Measurements from ENCODE around the gene LSAMP.

The LSAMP gene

GRCh38 chr3:115903843-115904242 is 541.4 kb downstream of the LSAMP start:
- H3K9me3 Mint-ChIP-seq: no peaks in the 10 kb centered on the region
- no peaks in the 10 kb centered on the region for H3K4me1 Mint-ChIP-seq
- ATAC-seq (no peak), DNase-seq (ENCODE audit: low spot score in 2 of 2) (no peak)
- no peaks in the 10 kb centered on the region for H3K36me3 Mint-ChIP-seq
- H3K4me3 Mint-ChIP-seq: no peak overlapping the region
- no peak overlapping the region for H3K27ac Mint-ChIP-seq

GRCh38 chr3:115901008-115901407 is 544.3 kb downstream of the LSAMP start:
- no peak for ATAC-seq
- Mint-ChIP-seq H3K4me1 (no peaks in the 10 kb centered on the region), H3K27ac (no peak overlapping the region)

GRCh38 chr3:115899535-115899934 is 545.8 kb downstream of the LSAMP start:
- Mint-ChIP-seq H3K9me3 (no peaks in the 10 kb centered on the region), H3K36me3 (no peaks in the 10 kb centered on the region), H3K4me3 (no peak overlapping the region), H3K27ac (no peak overlapping the region), H3K4me1 (no peaks in the 10 kb centered on the region)
- no peak for DNase-seq (ENCODE audit: low spot score in 2 of 2)
- ATAC-seq: no peak

More at GRCh38 chr3:115901008-115901407, 544.3 kb downstream of the LSAMP start:
- no peaks in the 10 kb centered on the region for H3K36me3 Mint-ChIP-seq
- no peak overlapping the region for H3K4me3 Mint-ChIP-seq
- DNase-seq (ENCODE audit: low spot score in 2 of 2): no peak
- no peaks in the 10 kb centered on the region for H3K9me3 Mint-ChIP-seq

GRCh38 chr3:115898656-115899410 is 546.5 kb downstream of the LSAMP start:
- Mint-ChIP-seq H3K9me3 (no peaks in the 10 kb centered on the region), H3K4me1 (no peaks in the 10 kb centered on the region), H3K4me3 (no peak overlapping the region), H3K36me3 (no peaks in the 10 kb centered on the region), H3K27ac (no peak overlapping the region)
- ATAC-seq: no peak
- DNase-seq (ENCODE audit: low spot score in 2 of 2): no peak

- no peaks in the 10 kb centered on the region for H3K4me1 Mint-ChIP-seq
Observed at GRCh38 chr3:115891006-115891636, 554.2 kb downstream of the LSAMP start.

GRCh38 chr3:115890579-115890978 is 554.7 kb downstream of the LSAMP start:
- Mint-ChIP-seq H3K4me1 (no peaks in the 10 kb centered on the region), H3K4me3 (no peak overlapping the region), H3K9me3 (peaks cover 2% of the 10 kb centered on the region), H3K36me3 (no peaks in the 10 kb centered on the region), H3K27ac (no peak overlapping the region)
- no peak for DNase-seq (ENCODE audit: low spot score in 2 of 2)
- ATAC-seq: no peak

More at GRCh38 chr3:115891006-115891636, 554.2 kb downstream of the LSAMP start:
- no peak for DNase-seq (ENCODE audit: low spot score in 2 of 2)
- no peak overlapping the region for H3K27ac Mint-ChIP-seq
- peaks cover 2% of the 10 kb centered on the region for H3K9me3 Mint-ChIP-seq
- no peak overlapping the region for H3K4me3 Mint-ChIP-seq
- H3K36me3 Mint-ChIP-seq: no peaks in the 10 kb centered on the region
- no peak for ATAC-seq

GRCh38 chr3:115885621-115886020 is 559.7 kb downstream of the LSAMP start:
- Mint-ChIP-seq H3K4me3 (no peak overlapping the region), H3K9me3 (no peaks in the 10 kb centered on the region), H3K27ac (no peak overlapping the region), H3K36me3 (no peaks in the 10 kb centered on the region), H3K4me1 (no peaks in the 10 kb centered on the region)
- ATAC-seq (no peak), DNase-seq (ENCODE audit: low spot score in 2 of 2) (no peak)

GRCh38 chr3:115877615-115877899 is 567.7 kb downstream of the LSAMP start:
- H3K27ac Mint-ChIP-seq: no peak overlapping the region
- ATAC-seq: no peak
- no peaks in the 10 kb centered on the region for H3K9me3 Mint-ChIP-seq
- no peak overlapping the region for H3K4me3 Mint-ChIP-seq
- no peaks in the 10 kb centered on the region for H3K4me1 Mint-ChIP-seq
- no peaks in the 10 kb centered on the region for H3K36me3 Mint-ChIP-seq
- no peak for DNase-seq (ENCODE audit: low spot score in 2 of 2)

GRCh38 chr3:115876876-115877614 is 568.2 kb downstream of the LSAMP start:
- no peaks in the 10 kb centered on the region for H3K36me3 Mint-ChIP-seq
- no peak for DNase-seq (ENCODE audit: low spot score in 2 of 2)
- H3K4me3 Mint-ChIP-seq: no peak overlapping the region
- no peak overlapping the region for H3K27ac Mint-ChIP-seq
- no peak for ATAC-seq
- no peaks in the 10 kb centered on the region for H3K4me1 Mint-ChIP-seq
- no peaks in the 10 kb centered on the region for H3K9me3 Mint-ChIP-seq

- H3K36me3 Mint-ChIP-seq: no peaks in the 10 kb centered on the region
- H3K4me3 Mint-ChIP-seq: no peak overlapping the region
- no peak for ATAC-seq
- no peak for DNase-seq (ENCODE audit: low spot score in 2 of 2)
- no peaks in the 10 kb centered on the region for H3K9me3 Mint-ChIP-seq
- no peaks in the 10 kb centered on the region for H3K4me1 Mint-ChIP-seq
- H3K27ac Mint-ChIP-seq: no peak overlapping the region
Observed at GRCh38 chr3:115875460-115875859, 569.8 kb downstream of the LSAMP start.

- H3K4me3 Mint-ChIP-seq: no peak overlapping the region
- H3K36me3 Mint-ChIP-seq: no peaks in the 10 kb centered on the region
- ATAC-seq: no peak
- no peak for DNase-seq (ENCODE audit: low spot score in 2 of 2)
- no peaks in the 10 kb centered on the region for H3K9me3 Mint-ChIP-seq
- H3K27ac Mint-ChIP-seq: no peak overlapping the region
- no peaks in the 10 kb centered on the region for H3K4me1 Mint-ChIP-seq
Observed at GRCh38 chr3:115871735-115872134, 573.6 kb downstream of the LSAMP start.

GRCh38 chr3:115864911-115865310 is 580.4 kb downstream of the LSAMP start:
- Mint-ChIP-seq H3K4me3 (no peak overlapping the region), H3K4me1 (no peaks in the 10 kb centered on the region)
- DNase-seq (ENCODE audit: low spot score in 2 of 2): no peak

GRCh38 chr3:115862849-115863248 is 582.4 kb downstream of the LSAMP start:
- DNase-seq (ENCODE audit: low spot score in 2 of 2) (no peak), ATAC-seq (no peak)
- Mint-ChIP-seq H3K27ac (no peak overlapping the region), H3K4me3 (no peak overlapping the region), H3K9me3 (peaks cover 2% of the 10 kb centered on the region), H3K4me1 (no peaks in the 10 kb centered on the region), H3K36me3 (no peaks in the 10 kb centered on the region)

More at GRCh38 chr3:115864911-115865310, 580.4 kb downstream of the LSAMP start:
- H3K9me3 Mint-ChIP-seq: peaks cover 2% of the 10 kb centered on the region
- H3K36me3 Mint-ChIP-seq: no peaks in the 10 kb centered on the region
- H3K27ac Mint-ChIP-seq: no peak overlapping the region
- ATAC-seq: no peak

GRCh38 chr3:115862099-115862498 is 583.2 kb downstream of the LSAMP start:
- no peak overlapping the region for H3K4me3 Mint-ChIP-seq
- H3K4me1 Mint-ChIP-seq: no peaks in the 10 kb centered on the region
- H3K27ac Mint-ChIP-seq: no peak overlapping the region
- peaks cover 2% of the 10 kb centered on the region for H3K9me3 Mint-ChIP-seq
- no peak for DNase-seq (ENCODE audit: low spot score in 2 of 2)
- no peak for ATAC-seq
- H3K36me3 Mint-ChIP-seq: no peaks in the 10 kb centered on the region

GRCh38 chr3:115861166-115861733 is 584.0 kb downstream of the LSAMP start:
- peaks cover 2% of the 10 kb centered on the region for H3K9me3 Mint-ChIP-seq
- no peak for ATAC-seq
- H3K36me3 Mint-ChIP-seq: no peaks in the 10 kb centered on the region
- no peak overlapping the region for H3K27ac Mint-ChIP-seq
- DNase-seq (ENCODE audit: low spot score in 2 of 2): no peak
- no peak overlapping the region for H3K4me3 Mint-ChIP-seq
- H3K4me1 Mint-ChIP-seq: no peaks in the 10 kb centered on the region
